ENCODE data around the gene ADSS2.

The ADSS2 gene

GRCh38 chr1:244409701-244410100 is 42.0 kb downstream of the ADSS2 start:
- Histone ChIP-seq H3K4me1 (no peaks in the 10 kb centered on the region), H3K9me3 (no peaks in the 10 kb centered on the region), H3K27me3 (no peaks in the 10 kb centered on the region), H3K36me3 (peaks cover 36% of the 10 kb centered on the region), H3K4me3 (ENCODE audit: low read depth, low read length) (no peak overlapping the region)
- no peak for DNase-seq
- TF ChIP-seq CTCF (IDR thresholded peaks at IDR 0.05; ENCODE audit: low read depth, low read length) = no peak

DNA sequence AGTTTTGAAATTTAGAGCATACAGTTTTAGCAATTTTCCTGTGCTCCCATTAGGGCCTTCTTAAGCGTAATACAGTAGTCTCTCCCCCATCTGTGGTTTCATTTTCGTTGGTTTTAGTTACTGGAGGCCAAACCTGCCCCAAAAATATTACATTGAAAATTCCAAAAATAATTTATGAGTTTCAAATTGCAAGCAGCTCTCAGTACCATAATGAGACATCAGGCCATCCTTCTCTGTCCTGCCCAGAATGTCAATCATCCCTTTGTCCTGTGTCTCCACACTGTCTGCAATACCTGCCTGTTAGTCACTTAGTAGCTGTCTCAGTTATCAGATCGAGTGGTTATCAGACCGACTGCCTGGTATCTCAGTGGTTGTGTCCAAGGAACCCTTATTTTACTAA is 45.4 kb downstream of the ADSS2 start:
- no peak overlapping the region for H3K4me3 ChIP-seq (ENCODE audit: low read depth, low read length)
- peaks cover 31% of the 10 kb centered on the region for H3K36me3 ChIP-seq
- TF ChIP-seq CTCF (IDR thresholded peaks at IDR 0.05; ENCODE audit: low read depth, low read length) = no peak
- H3K27me3 ChIP-seq = no peaks in the 10 kb centered on the region
- DNase-seq = no peak
- H3K9me3 ChIP-seq = no peaks in the 10 kb centered on the region
- H3K4me1 ChIP-seq = no peaks in the 10 kb centered on the region

GRCh38 chr1:244405856-244406255 is 45.9 kb downstream of the ADSS2 start:
- no peak overlapping the region for H3K4me3 ChIP-seq (ENCODE audit: low read depth, low read length)
- H3K4me1 ChIP-seq = no peaks in the 10 kb centered on the region
- TF ChIP-seq CTCF (IDR thresholded peaks at IDR 0.05; ENCODE audit: low read depth, low read length) = no peak
- no peaks in the 10 kb centered on the region for H3K9me3 ChIP-seq
- no peak for DNase-seq
- H3K36me3 ChIP-seq = peaks cover 29% of the 10 kb centered on the region
- no peaks in the 10 kb centered on the region for H3K27me3 ChIP-seq

DNA sequence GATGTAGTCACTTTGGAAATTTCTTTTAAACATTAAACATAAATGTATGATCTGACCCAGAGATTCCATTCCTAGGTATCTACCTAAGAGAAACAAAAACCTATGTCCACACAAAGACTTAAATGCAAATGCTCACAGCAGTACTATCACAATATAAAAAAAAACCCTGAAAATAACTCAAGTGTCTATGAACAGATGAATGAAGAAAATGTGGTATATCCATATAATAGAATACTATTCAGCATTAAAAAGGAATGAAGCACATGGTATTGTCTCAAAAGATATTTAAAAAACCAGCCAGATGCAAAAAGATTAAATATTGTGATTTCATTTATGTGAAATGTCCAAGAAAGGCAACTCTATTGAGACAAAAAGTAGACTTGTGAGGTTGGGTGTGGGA is 48.3 kb downstream of the ADSS2 start:
- H3K36me3 ChIP-seq = peaks cover 20% of the 10 kb centered on the region
- H3K27me3 ChIP-seq = no peaks in the 10 kb centered on the region
- no peak for DNase-seq
- H3K4me3 ChIP-seq (ENCODE audit: low read depth, low read length) = no peak overlapping the region
- H3K4me1 ChIP-seq = no peaks in the 10 kb centered on the region
- TF ChIP-seq CTCF (IDR thresholded peaks at IDR 0.05; ENCODE audit: low read depth, low read length) = no peak
- no peaks in the 10 kb centered on the region for H3K9me3 ChIP-seq

DNA sequence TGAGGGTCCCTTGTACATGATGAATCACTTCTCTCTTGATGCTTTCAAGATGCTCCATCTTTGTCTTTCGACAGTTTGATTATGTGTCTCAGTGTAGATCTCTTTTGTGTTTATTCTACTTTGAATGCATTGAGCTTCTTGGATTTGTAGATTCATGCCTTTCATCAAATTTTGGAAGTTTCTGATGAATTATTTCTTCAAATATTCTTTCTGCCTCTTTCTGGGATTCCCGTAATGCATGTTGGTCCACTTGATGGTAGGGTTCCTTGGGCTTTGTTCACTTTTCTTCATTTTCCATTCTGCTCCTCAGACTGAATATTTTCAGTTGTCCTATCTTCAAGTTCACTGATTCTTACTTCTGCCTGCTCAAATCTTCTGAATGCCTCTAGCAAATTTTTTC is 50.7 kb downstream of the ADSS2 start:
- H3K27me3 ChIP-seq = no peaks in the 10 kb centered on the region
- DNase-seq = no peak
- no peaks in the 10 kb centered on the region for H3K9me3 ChIP-seq
- H3K4me3 ChIP-seq (ENCODE audit: low read depth, low read length) = no peak overlapping the region
- H3K4me1 ChIP-seq = no peaks in the 10 kb centered on the region
- TF ChIP-seq CTCF (IDR thresholded peaks at IDR 0.05; ENCODE audit: low read depth, low read length) = no peak
- H3K36me3 ChIP-seq = peaks cover 22% of the 10 kb centered on the region

GRCh38 chr1:244397131-244397530 is 54.6 kb downstream of the ADSS2 start:
- H3K27me3 ChIP-seq = no peaks in the 10 kb centered on the region
- peaks cover 7% of the 10 kb centered on the region for H3K36me3 ChIP-seq
- TF ChIP-seq CTCF (IDR thresholded peaks at IDR 0.05; ENCODE audit: low read depth, low read length) = no peak
- no peaks in the 10 kb centered on the region for H3K9me3 ChIP-seq
- H3K4me3 ChIP-seq (ENCODE audit: low read depth, low read length) = no peak overlapping the region
- DNase-seq = no peak
- H3K4me1 ChIP-seq = no peaks in the 10 kb centered on the region
